ENCODE data around the gene ZNF611.
"Not testable (repeated sequence)": the region's sequence is repeated elsewhere in the genome, so short reads cannot be mapped to it uniquely, and the experiment has no call there.

ZNF611 gene

DNA sequence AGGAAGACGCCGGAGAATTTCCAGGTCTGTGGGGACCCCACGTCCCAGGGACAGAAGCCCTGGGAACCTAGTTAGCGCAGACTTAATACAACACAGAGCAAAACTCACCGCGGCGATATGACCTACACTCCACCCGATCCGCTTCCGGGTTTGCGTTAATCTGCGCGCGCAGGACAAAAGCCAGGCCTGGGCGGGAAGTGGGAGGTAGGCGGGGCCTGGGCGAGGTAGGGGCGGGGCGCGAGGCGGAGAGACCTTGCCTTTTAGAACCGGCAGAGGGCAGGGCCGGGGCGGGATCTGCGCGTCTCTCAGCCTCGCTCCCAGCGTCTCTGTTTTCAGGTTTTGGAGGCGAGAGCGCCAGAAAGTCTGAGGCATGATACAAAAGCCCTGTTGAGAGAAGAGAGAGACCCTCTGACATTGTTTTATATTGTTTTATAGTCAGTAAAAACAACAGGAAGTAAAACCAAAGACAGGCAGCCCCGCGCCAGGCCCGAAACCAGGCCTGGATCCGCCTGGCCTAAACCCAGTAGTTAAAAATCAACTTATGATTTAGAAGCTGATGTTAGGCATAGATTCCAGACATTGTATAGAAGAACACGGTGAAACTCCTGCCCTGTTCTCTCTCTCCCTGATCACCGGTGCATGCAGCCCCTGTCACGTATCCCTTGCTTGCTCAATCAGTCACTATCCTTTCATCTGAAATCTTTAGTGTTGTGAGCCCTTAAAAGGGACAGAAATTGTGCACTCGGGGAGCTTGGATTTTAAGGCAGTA, at the start of gene ZNF611:
Gene ZNF611 (minus strand): TSS at position 152 of the 769 bp plus-strand sequence. CDS start 19,150 bp downstream, outside the sequence.
- no peaks in the 10 kb centered on the region for H3K36me3 ChIP-seq (ENCODE audit: control insufficient read depth, insufficient read depth, low read length)
- no peaks in the 10 kb centered on the region for H3K27me3 ChIP-seq (replicated peaks; ENCODE audit: control insufficient read depth, insufficient read depth, low read length)
- peak within 1 kb of the TSS; percentile 83 for H3K4me3 ChIP-seq (replicated peaks; ENCODE audit: low read depth, low read length)
- peak; percentile 70 for TF ChIP-seq CTCF (IDR thresholded peaks at IDR 0.05; ENCODE audit: insufficient read depth, low read length, poor library complexity, severe bottlenecking)
- peak; percentile 96 for DNase-seq (ENCODE audit: extremely low read depth, insufficient read length)

DNA sequence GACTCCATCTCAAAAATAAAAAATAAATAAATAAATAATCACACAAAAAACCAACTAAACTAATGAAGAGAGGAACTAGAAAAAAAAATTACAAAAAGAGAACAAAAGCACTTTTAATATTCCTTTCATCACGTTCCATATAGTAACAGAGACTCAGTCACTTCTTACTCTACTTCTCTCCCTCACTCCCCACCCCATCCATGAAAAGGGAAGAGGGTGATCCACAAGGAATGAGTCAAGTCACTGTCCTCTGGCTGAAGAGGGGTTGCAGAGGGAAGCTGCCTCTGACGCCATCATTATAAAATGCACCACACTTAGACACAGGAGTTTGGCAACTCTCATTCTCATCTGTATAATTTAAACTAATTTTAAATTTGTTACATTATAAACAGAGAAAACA, 48.0 kb upstream of the ZNF611 start:
- H3K27me3 ChIP-seq (replicated peaks; ENCODE audit: control insufficient read depth, insufficient read depth, low read length); H3K36me3 ChIP-seq (ENCODE audit: control insufficient read depth, insufficient read depth, low read length); DNase-seq (ENCODE audit: extremely low read depth, insufficient read length): not testable (repeated sequence)

DNA sequence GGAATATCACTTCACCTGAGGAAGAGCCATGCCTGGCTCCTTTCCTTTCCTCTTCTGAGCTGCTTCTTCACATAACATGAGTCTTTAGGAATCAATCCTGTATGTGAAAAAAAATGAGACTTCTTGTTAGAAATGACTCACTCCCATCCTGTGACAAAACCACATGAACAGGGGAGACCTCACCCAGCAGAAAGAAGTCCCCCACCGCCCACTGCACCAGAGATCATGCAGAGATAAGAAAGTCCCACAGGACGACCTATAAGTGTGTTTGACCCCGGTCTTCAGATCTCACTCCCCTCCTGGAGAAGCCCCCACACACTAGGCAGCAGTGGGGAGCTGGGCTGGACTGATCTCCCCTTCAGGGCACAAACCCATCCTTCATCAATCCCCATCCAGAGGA, 44.0 kb upstream of the ZNF611 start:
- no peak overlapping the region for H3K4me3 ChIP-seq (replicated peaks; ENCODE audit: low read depth, low read length)
- no peaks in the 10 kb centered on the region for H3K27me3 ChIP-seq (replicated peaks; ENCODE audit: control insufficient read depth, insufficient read depth, low read length)
- H3K36me3 ChIP-seq (ENCODE audit: control insufficient read depth, insufficient read depth, low read length) = no peaks in the 10 kb centered on the region; the same call in none of the 2 replicates
- no peak for TF ChIP-seq CTCF (IDR thresholded peaks at IDR 0.05; ENCODE audit: insufficient read depth, low read length, poor library complexity, severe bottlenecking)
- DNase-seq (ENCODE audit: extremely low read depth, insufficient read length) = peak; percentile 11

More for the DNA sequence above, 48.0 kb upstream of the ZNF611 start:
- not testable (repeated sequence) for H3K4me3 ChIP-seq (replicated peaks; ENCODE audit: low read depth, low read length)

- H3K27me3 ChIP-seq (replicated peaks; ENCODE audit: control insufficient read depth, insufficient read depth, low read length); H3K36me3 ChIP-seq (ENCODE audit: control insufficient read depth, insufficient read depth, low read length); DNase-seq (ENCODE audit: extremely low read depth, insufficient read length); H3K4me3 ChIP-seq (replicated peaks; ENCODE audit: low read depth, low read length): not testable (repeated sequence)
Measured at GRCh38 chr19:52756447-52756846, 21.6 kb upstream of the ZNF611 start.

- no peak overlapping the region for H3K4me3 ChIP-seq (replicated peaks; ENCODE audit: low read depth, low read length)
- no peak for TF ChIP-seq CTCF (IDR thresholded peaks at IDR 0.05; ENCODE audit: insufficient read depth, low read length, poor library complexity, severe bottlenecking)
- H3K36me3 ChIP-seq (ENCODE audit: control insufficient read depth, insufficient read depth, low read length) = no peaks in the 10 kb centered on the region
- no peaks in the 10 kb centered on the region for H3K27me3 ChIP-seq (replicated peaks; ENCODE audit: control insufficient read depth, insufficient read depth, low read length)
- DNase-seq (ENCODE audit: extremely low read depth, insufficient read length) = no peak
Measured at GRCh38 chr19:52749780-52750179, 14.9 kb upstream of the ZNF611 start.

GRCh38 chr19:52748336-52748950, 13.6 kb upstream of the ZNF611 start:
- Histone ChIP-seq H3K4me3 (replicated peaks; ENCODE audit: low read depth, low read length) (no peak overlapping the region), H3K27me3 (replicated peaks; ENCODE audit: control insufficient read depth, insufficient read depth, low read length) (no peaks in the 10 kb centered on the region), H3K36me3 (ENCODE audit: control insufficient read depth, insufficient read depth, low read length) (no peaks in the 10 kb centered on the region)
- TF ChIP-seq CTCF (IDR thresholded peaks at IDR 0.05; ENCODE audit: insufficient read depth, low read length, poor library complexity, severe bottlenecking) = peak; percentile 14
- DNase-seq (ENCODE audit: extremely low read depth, insufficient read length) = no peak

GRCh38 chr19:52745919-52746318, 11.1 kb upstream of the ZNF611 start:
- DNase-seq (ENCODE audit: extremely low read depth, insufficient read length); H3K36me3 ChIP-seq (ENCODE audit: control insufficient read depth, insufficient read depth, low read length); H3K27me3 ChIP-seq (replicated peaks; ENCODE audit: control insufficient read depth, insufficient read depth, low read length); H3K4me3 ChIP-seq (replicated peaks; ENCODE audit: low read depth, low read length): not testable (repeated sequence)
